OCI-LY1 (cell line): Measurements from ENCODE around the gene ZSCAN10.
"Not testable (repeated sequence)": the region's sequence is repeated elsewhere in the genome, so short reads cannot be mapped to it uniquely, and the experiment has no call there.

Experiments
- H2AFZ ChIP-seq: fragments of 200-600 bp; sonication (generic), shearing (Covaris generic); 2 replicates; pipeline ENCODE4 v1.6.0; 2014; ENCODE audit warnings: antibody characterized with exemption, mild to moderate bottlenecking, low read length
- H3F3A ChIP-seq: fragments of 200-600 bp; sonication (generic), shearing (Covaris generic); 2 replicates; pipeline ENCODE4 v1.6.0; 2014; ENCODE audit warnings: mild to moderate bottlenecking, antibody characterized with exemption, low read length, moderate library complexity; ENCODE audit not compliant: insufficient read depth
- H3K27ac ChIP-seq: fragments of 200-600 bp; sonication (generic); 2 replicates; pipeline ENCODE4 v1.5.1; 2014; ENCODE audit warnings: low read length, mixed run types, mild to moderate bottlenecking, low read depth; ENCODE audit not compliant: poor library complexity, severe bottlenecking
- H3K27me3 ChIP-seq: fragments of 200-600 bp; sonication (generic); 2 replicates; pipeline ENCODE4 v1.6.0; 2014; ENCODE audit warnings: antibody characterized with exemption, mild to moderate bottlenecking, low read length, moderate library complexity; ENCODE audit not compliant: insufficient read depth
- H3K36me3 ChIP-seq: fragments of 200-600 bp; sonication (generic); 2 replicates; pipeline ENCODE4 v1.6.1; 2014; ENCODE audit warnings: mild to moderate bottlenecking, antibody characterized with exemption, low read length, moderate library complexity, mixed read lengths; ENCODE audit not compliant: insufficient read depth
- H3K4me1 ChIP-seq: fragments of 200-600 bp; sonication (generic); 2 replicates; pipeline ENCODE4 v1.5.1; 2014; ENCODE audit warnings: mild to moderate bottlenecking, low read length, moderate library complexity; ENCODE audit not compliant: insufficient read depth, severe bottlenecking
- H3K4me2 ChIP-seq: fragments of 200-600 bp; sonication (generic), shearing (Covaris generic); 2 replicates; pipeline ENCODE4 v1.6.1; 2014; ENCODE audit warnings: low read length
- H3K4me3 ChIP-seq: fragments of 200-600 bp; sonication (generic); 2 replicates; pipeline ENCODE4 v1.5.1; 2014; ENCODE audit warnings: low read length, low read depth, mild to moderate bottlenecking, mixed read lengths; ENCODE audit not compliant: poor library complexity, severe bottlenecking
- H3K79me2 ChIP-seq: fragments of 200-600 bp; shearing (Covaris generic); 2 replicates; pipeline ENCODE4 v1.6.1; 2016; ENCODE audit warnings: mixed run types, low read length, mixed read lengths; ENCODE audit not compliant: insufficient read depth
- H3K9ac ChIP-seq: fragments of 200-600 bp; sonication (generic), shearing (Covaris generic); 2 replicates; pipeline ENCODE4 v1.6.1; 2014; ENCODE audit warnings: mild to moderate bottlenecking, low read length, mixed read lengths
- H3K9me2 ChIP-seq: fragments of 200-600 bp; sonication (generic), shearing (Covaris generic); 2 replicates; pipeline ENCODE4 v1.6.1; 2014; ENCODE audit warnings: low read depth, mild to moderate bottlenecking, low read length, mixed read lengths
- H3K9me3 ChIP-seq: fragments of 200-600 bp; shearing (Covaris generic); 2 replicates; pipeline ENCODE4 v1.6.1; 2014; ENCODE audit warnings: low read length, mixed read lengths
- H4K20me1 ChIP-seq: fragments of 200-600 bp; sonication (generic), shearing (Covaris generic); 2 replicates; pipeline ENCODE4 v1.6.0; 2016; ENCODE audit warnings: mild to moderate bottlenecking, low read length; ENCODE audit not compliant: insufficient read depth
- CTCF ChIP-seq: fragments of 200-600 bp; sonication (generic), shearing (Covaris generic); IDR thresholded peaks from 2 replicates; pipeline ENCODE4 v1.5.1; 2017; ENCODE audit warnings: mild to moderate bottlenecking, antibody characterized with exemption, low read length, moderate library complexity, mixed read lengths
- EZH2 ChIP-seq: fragments of 200-600 bp; sonication (generic), shearing (Covaris generic); IDR thresholded peaks from 2 replicates; pipeline ENCODE4 v1.8.0; 2017; ENCODE audit warnings: borderline replicate concordance, mixed run types, mild to moderate bottlenecking, antibody characterized with exemption, low read length, moderate library complexity, mixed read lengths

The ZSCAN10 gene

DNA sequence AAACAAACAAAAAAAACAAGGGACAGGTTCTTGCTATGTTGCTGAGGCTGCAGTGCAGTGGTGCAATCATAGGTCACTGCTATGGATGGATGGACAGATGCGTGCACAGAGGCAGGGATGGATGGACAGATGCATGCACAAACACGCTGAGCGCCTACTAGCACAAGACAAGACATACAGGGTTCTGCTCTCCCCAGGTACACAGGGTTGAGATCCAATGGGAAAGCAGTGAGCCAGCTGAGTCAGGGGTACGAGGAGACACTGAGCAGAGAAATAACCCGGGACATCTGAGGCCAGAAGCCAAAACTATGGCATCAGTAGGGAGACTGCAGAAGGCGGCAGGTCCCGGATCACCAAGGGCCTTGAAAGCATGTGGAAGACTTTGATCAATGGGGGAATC, 27.4 kb downstream of the ZSCAN10 start:
- Histone ChIP-seq H3K36me3 (no peaks in the 10 kb centered on the region; the same call in 1 of the 2 replicates), H3K9me3 (no peaks in the 10 kb centered on the region), H3K79me2 (no peaks in the 10 kb centered on the region), H3K9me2 (no peaks in the 10 kb centered on the region), H3K4me2 (no peak overlapping the region), H2AFZ (no peak overlapping the region), H3F3A (no peaks in the 10 kb centered on the region), H3K4me3 (no peak overlapping the region), H3K4me1 (peaks cover 17% of the 10 kb centered on the region), H3K9ac (no peak overlapping the region), H4K20me1 (no peaks in the 10 kb centered on the region), H3K27ac (no peak overlapping the region), H3K27me3 (peaks cover 3% of the 10 kb centered on the region; the same call in 1 of the 2 replicates)
- TF ChIP-seq EZH2, result no peak
- no peak for TF ChIP-seq CTCF

- H4K20me1 ChIP-seq, result no peaks in the 10 kb centered on the region
- no peak overlapping the region for H3K27ac ChIP-seq
- TF ChIP-seq EZH2 (no peak), CTCF (no peak)
Measured at GRCh38 chr16:3070608-3071111, 28.4 kb downstream of the ZSCAN10 start.

DNA sequence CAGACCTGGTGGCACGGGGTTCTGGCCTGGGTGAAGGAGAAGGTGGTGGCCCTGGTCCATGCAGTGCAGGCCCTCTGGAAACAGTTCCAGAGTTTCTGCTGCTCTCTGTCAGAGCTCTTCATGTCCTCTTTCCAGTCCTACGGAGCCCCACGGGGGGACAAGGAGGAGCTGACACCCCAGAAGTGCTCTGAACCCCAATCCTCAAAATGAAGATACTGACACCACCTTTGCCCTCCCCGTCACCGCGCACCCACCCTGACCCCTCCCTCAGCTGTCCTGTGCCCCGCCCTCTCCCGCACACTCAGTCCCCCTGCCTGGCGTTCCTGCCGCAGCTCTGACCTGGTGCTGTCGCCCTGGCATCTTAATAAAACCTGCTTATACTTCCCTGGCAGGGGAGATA, 29.9 kb downstream of the ZSCAN10 start:
- not testable (repeated sequence) for H3K4me1 ChIP-seq, H3K79me2 ChIP-seq, H3K9me3 ChIP-seq

More at GRCh38 chr16:3070608-3071111, 28.4 kb downstream of the ZSCAN10 start:
- Histone ChIP-seq H3K4me3 (no peak overlapping the region), H3K27me3 (no peaks in the 10 kb centered on the region), H3K4me2 (no peak overlapping the region), H2AFZ (no peak overlapping the region), H3K9ac (no peak overlapping the region), H3F3A (no peaks in the 10 kb centered on the region), H3K79me2 (no peaks in the 10 kb centered on the region), H3K9me3 (no peaks in the 10 kb centered on the region), H3K9me2 (no peaks in the 10 kb centered on the region), H3K36me3 (no peaks in the 10 kb centered on the region; the same call in 1 of the 2 replicates), H3K4me1 (peaks cover 11% of the 10 kb centered on the region)

GRCh38 chr16:3068487-3068886, 30.6 kb downstream of the ZSCAN10 start:
- Histone ChIP-seq H3K4me2 (no peak overlapping the region), H3K9ac (no peak overlapping the region), H4K20me1 (no peaks in the 10 kb centered on the region), H3K36me3 (no peaks in the 10 kb centered on the region; the same call in 1 of the 2 replicates), H3K27me3 (no peaks in the 10 kb centered on the region; the same call in 1 of the 2 replicates), H2AFZ (no peak overlapping the region), H3K4me1 (no peaks in the 10 kb centered on the region), H3K9me2 (no peaks in the 10 kb centered on the region), H3K79me2 (no peaks in the 10 kb centered on the region), H3K9me3 (no peaks in the 10 kb centered on the region), H3K4me3 (no peak overlapping the region), H3F3A (no peaks in the 10 kb centered on the region), H3K27ac (no peak overlapping the region)
- TF ChIP-seq EZH2, result no peak
- TF ChIP-seq CTCF, result no peak

More for the DNA sequence above, 29.9 kb downstream of the ZSCAN10 start:
- H3K27me3 ChIP-seq, H3K27ac ChIP-seq, H2AFZ ChIP-seq, H4K20me1 ChIP-seq, H3K9me2 ChIP-seq, H3K4me3 ChIP-seq, H3K4me2 ChIP-seq, H3K9ac ChIP-seq, H3K36me3 ChIP-seq, H3F3A ChIP-seq: not testable (repeated sequence)
